Measurements from ENCODE around the gene MTHFSD.

- no peak for TF ChIP-seq POLR2A (IDR thresholded peaks at IDR 0.05)
- no peak for TF ChIP-seq CTCF (IDR thresholded peaks at IDR 0.05)
Measured at GRCh38 chr16:86522634-86523033, 32.4 kb downstream of the MTHFSD start.
